DOHH2 (cell line): ENCODE results near the gene RAC2.

Experiments
- EZH2phosphoT487 ChIP-seq: fragments of 200-600 bp; sonication (generic); IDR thresholded peaks from 2 replicates; pipeline ENCODE4 v1.6.1; 2017; ENCODE audit warnings: borderline replicate concordance, mild to moderate bottlenecking, antibody characterized with exemption, low read length, moderate library complexity, mixed read lengths
- TF ChIP-seq, protein P1 (sequence below): fragments of 200-600 bp; sonication (generic); IDR thresholded peaks from one replicate; pipeline ENCODE4 v1.5.1; 2014; ENCODE audit warnings: antibody characterized with exemption, mild to moderate bottlenecking, low read depth, low read length; ENCODE audit not compliant: poor library complexity, severe bottlenecking

DNA sequence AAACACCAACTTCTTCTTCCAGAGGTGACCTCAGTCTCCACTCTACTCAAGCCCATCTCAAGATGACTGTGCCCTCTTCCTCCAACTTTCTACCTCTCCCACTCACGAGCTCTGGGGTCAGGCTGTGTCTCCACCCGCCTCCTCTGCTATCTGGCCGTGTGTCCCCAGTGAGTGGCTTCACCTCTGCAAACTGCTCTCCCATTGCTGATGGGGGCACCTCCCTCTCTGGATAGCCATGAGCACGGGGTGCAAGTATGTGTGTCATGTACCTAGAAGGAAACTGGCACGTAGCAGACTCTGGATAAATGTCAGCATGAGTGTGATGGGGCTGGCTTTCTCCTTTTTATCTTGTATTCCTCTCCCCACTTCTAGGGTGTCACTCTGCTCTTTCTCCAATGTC lies 18.3 kb upstream of the RAC2 start:
- TF ChIP-seq, protein P1, sequence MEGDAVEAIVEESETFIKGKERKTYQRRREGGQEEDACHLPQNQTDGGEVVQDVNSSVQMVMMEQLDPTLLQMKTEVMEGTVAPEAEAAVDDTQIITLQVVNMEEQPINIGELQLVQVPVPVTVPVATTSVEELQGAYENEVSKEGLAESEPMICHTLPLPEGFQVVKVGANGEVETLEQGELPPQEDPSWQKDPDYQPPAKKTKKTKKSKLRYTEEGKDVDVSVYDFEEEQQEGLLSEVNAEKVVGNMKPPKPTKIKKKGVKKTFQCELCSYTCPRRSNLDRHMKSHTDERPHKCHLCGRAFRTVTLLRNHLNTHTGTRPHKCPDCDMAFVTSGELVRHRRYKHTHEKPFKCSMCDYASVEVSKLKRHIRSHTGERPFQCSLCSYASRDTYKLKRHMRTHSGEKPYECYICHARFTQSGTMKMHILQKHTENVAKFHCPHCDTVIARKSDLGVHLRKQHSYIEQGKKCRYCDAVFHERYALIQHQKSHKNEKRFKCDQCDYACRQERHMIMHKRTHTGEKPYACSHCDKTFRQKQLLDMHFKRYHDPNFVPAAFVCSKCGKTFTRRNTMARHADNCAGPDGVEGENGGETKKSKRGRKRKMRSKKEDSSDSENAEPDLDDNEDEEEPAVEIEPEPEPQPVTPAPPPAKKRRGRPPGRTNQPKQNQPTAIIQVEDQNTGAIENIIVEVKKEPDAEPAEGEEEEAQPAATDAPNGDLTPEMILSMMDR, result no peak
- no peak for TF ChIP-seq EZH2phosphoT487
